WTC11 (cell line): ENCODE measurements around the gene USP38.

ENCODE experiments used
- ATF3 ChIP-seq: sonication (generic); formaldehyde crosslinking; conservative IDR thresholded peaks from 2 replicates; pipeline ENCODE4 v1.8.1; 2022; ENCODE audit warnings: mild to moderate bottlenecking, missing genetic modification reagents
- CREB1 ChIP-seq: sonication (generic); formaldehyde crosslinking; IDR thresholded peaks from 2 replicates; pipeline ENCODE4 v1.8.0; 2023; ENCODE audit warnings: mild to moderate bottlenecking, missing genetic modification reagents
- CTCF ChIP-seq: fragments of 200-600 bp; IDR thresholded peaks from 2 replicates; pipeline ENCODE4 v1.8.0; 2022; ENCODE audit warnings: antibody characterized with exemption
- ETV6 ChIP-seq: sonication (generic); formaldehyde crosslinking; IDR thresholded peaks from 2 replicates; pipeline ENCODE4 v1.8.1; 2022; ENCODE audit warnings: mild to moderate bottlenecking, missing genetic modification reagents
- GTF2I ChIP-seq: fragments of 250-450 bp; sonication (Bioruptor Pico); conservative IDR thresholded peaks from 2 replicates; pipeline ENCODE4 v1.4.0; 2021; ENCODE audit warnings: mild to moderate bottlenecking
- MAX ChIP-seq: sonication (generic); formaldehyde crosslinking; IDR thresholded peaks from 2 replicates; pipeline ENCODE4 v1.8.0; 2022; ENCODE audit warnings: mild to moderate bottlenecking, missing genetic modification reagents
- NFYB ChIP-seq: sonication (generic); formaldehyde crosslinking; conservative IDR thresholded peaks from 2 replicates; pipeline ENCODE4 v1.8.0; 2022; ENCODE audit warnings: low read depth, missing genetic modification reagents
- NR1H2 ChIP-seq: sonication (generic); formaldehyde crosslinking; IDR thresholded peaks from 2 replicates; pipeline ENCODE4 v1.9.0; 2021; ENCODE audit warnings: mild to moderate bottlenecking, moderate library complexity, missing genetic modification reagents
- PREB ChIP-seq: sonication (generic); formaldehyde crosslinking; IDR thresholded peaks from 2 replicates; pipeline ENCODE4 v1.8.1; 2022; ENCODE audit warnings: mild to moderate bottlenecking, missing genetic modification reagents, moderate library complexity, borderline replicate concordance
- RELA ChIP-seq: sonication (generic); formaldehyde crosslinking; IDR thresholded peaks from 2 replicates; pipeline ENCODE4 v1.8.1; 2022; ENCODE audit warnings: missing genetic modification reagents, mild to moderate bottlenecking, borderline replicate concordance
- ZNF317 ChIP-seq: sonication (generic); formaldehyde crosslinking; IDR thresholded peaks from 2 replicates; pipeline ENCODE4 v1.8.1; 2023; ENCODE audit warnings: low read depth, mild to moderate bottlenecking, moderate library complexity, missing genetic modification reagents, borderline replicate concordance
- ZNF416 ChIP-seq: fragments of 250-450 bp; sonication (Bioruptor Pico); IDR thresholded peaks from 2 replicates; pipeline ENCODE4 v1.9.0; 2021; ENCODE audit warnings: mild to moderate bottlenecking, inconsistent platforms

GRCh38 chr4:143251348-143251747 lies 66.6 kb downstream of the USP38 start:
- TF ChIP-seq CTCF, result no peak
- no peak for TF ChIP-seq MAX (CRISPR knock-in tag)
- TF ChIP-seq NR1H2 (CRISPR knock-in tag), result no peak
- TF ChIP-seq ETV6 (CRISPR knock-in tag), result no peak
- no peak for TF ChIP-seq NFYB (CRISPR knock-in tag)
- TF ChIP-seq CREB1 (CRISPR knock-in tag), result no peak
- TF ChIP-seq ATF3 (CRISPR knock-in tag), result no peak
- TF ChIP-seq ZNF416 (CRISPR knock-in tag), result no peak
- no peak for TF ChIP-seq RELA
- no peak for TF ChIP-seq ZNF317 (CRISPR knock-in tag)
- TF ChIP-seq GTF2I (CRISPR knock-in tag), result no peak
- no peak for TF ChIP-seq PREB (CRISPR knock-in tag)
